ENCODE results near the gene NT5E. TPM values are rescaled to one million over a fixed set of nuclear protein-coding genes. Genes with fewer than 3 reads are reported as not detected.

Gene NT5E
- total RNA-seq, 2 donors from 2014 or later = 8.2 to 31.2 TPM

DNA sequence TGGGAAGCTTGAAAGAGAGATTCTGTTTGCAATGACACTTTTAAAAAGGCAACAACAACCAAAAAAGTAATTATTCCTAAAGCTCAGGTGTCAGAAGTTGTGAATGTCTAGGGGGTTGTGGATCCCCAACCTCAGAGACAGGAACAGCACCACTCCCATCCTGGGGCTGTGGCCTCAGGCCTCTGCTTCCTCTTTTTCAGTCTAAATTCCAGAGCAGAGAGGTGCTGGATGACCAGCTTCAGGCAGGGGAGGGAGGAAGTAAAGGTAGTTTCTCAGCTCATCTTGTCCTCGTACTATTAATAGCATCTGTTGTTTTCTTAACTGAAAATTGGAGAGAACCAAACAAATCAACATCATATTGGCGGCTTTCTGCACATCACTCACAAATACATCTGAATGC lies 8.3 kb downstream of the NT5E start:
- Histone ChIP-seq H3K4me1 (replicated peaks) (no peaks in the 10 kb centered on the region), H3K27ac (no peak overlapping the region), H3K9me3 (no peaks in the 10 kb centered on the region), H3K36me3 (no peaks in the 10 kb centered on the region), H3K4me3 (no peak overlapping the region), H3K27me3 (replicated peaks; ENCODE audit: insufficient read depth) (no peaks in the 10 kb centered on the region)
- no peak for DNase-seq (ENCODE audit: low spot score)
- TF ChIP-seq POLR2A (IDR thresholded peaks at IDR 0.05) (no peak), POLR2AphosphoS5 (IDR thresholded peaks at IDR 0.05) (no peak)
- TF ChIP-seq, protein P1, sequence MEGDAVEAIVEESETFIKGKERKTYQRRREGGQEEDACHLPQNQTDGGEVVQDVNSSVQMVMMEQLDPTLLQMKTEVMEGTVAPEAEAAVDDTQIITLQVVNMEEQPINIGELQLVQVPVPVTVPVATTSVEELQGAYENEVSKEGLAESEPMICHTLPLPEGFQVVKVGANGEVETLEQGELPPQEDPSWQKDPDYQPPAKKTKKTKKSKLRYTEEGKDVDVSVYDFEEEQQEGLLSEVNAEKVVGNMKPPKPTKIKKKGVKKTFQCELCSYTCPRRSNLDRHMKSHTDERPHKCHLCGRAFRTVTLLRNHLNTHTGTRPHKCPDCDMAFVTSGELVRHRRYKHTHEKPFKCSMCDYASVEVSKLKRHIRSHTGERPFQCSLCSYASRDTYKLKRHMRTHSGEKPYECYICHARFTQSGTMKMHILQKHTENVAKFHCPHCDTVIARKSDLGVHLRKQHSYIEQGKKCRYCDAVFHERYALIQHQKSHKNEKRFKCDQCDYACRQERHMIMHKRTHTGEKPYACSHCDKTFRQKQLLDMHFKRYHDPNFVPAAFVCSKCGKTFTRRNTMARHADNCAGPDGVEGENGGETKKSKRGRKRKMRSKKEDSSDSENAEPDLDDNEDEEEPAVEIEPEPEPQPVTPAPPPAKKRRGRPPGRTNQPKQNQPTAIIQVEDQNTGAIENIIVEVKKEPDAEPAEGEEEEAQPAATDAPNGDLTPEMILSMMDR (IDR thresholded peaks at IDR 0.05) = no peak
- intact Hi-C loops (cut with DNase I) = loop anchor here (10.0 kb wide), 2 partner anchors 187 to 217 kb away; partner anchors contain the start of gene SYNCRIP
- WGBS = 27% methylated on average over 2 of the region's 2 CpGs

- TF ChIP-seq, protein P1 (IDR thresholded peaks at IDR 0.05) = no peak
- TF ChIP-seq POLR2AphosphoS5 (IDR thresholded peaks at IDR 0.05) = no peak
- TF ChIP-seq POLR2A (IDR thresholded peaks at IDR 0.05) = no peak
- intact Hi-C loops (cut with DNase I) = loop anchor here (10.0 kb wide), 2 partner anchors 186 to 216 kb away; partner anchors contain the start of gene SYNCRIP
- 55% methylated on average over 3 of the region's 3 CpGs for WGBS
- no peak for DNase-seq (ENCODE audit: low spot score)
- Histone ChIP-seq H3K4me1 (replicated peaks) (no peaks in the 10 kb centered on the region), H3K9me3 (no peaks in the 10 kb centered on the region), H3K4me3 (no peak overlapping the region), H3K36me3 (no peaks in the 10 kb centered on the region), H3K27ac (no peak overlapping the region), H3K27me3 (replicated peaks; ENCODE audit: insufficient read depth) (no peaks in the 10 kb centered on the region)
Measured at GRCh38 chr6:85458782-85459181, 8.9 kb downstream of the NT5E start.

DNA sequence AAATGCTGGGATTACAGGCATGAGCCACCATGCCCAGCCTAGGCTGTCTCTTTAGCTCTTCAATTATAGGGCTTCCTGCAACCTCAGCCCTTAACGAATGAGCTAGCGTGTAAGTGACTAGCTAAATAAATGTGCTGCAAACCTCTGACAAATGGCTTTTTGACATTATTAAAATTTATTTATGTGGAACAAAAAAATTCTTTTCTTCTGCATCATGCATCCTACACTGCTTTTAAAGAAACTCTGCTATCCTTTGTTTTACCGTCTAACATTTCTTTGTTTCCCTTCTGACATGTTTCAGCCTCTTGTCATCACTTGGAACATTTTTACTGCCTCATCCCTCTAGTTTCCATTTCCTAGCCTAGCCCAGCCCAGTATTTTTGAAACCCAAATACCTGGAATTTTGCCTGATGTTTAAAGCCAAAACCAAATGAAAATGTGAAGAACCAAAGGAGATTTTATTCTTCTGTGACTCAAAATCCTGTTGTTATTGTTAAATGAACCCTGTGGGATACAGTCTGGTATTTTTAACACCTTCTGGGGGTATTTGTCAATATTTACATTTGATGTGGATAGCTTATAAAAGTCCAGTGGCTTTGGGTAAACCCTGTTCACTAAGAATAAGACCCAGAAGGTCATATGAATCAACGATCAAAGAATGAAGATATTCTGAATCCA lies 9.5 kb downstream of the NT5E start:
- Histone ChIP-seq H3K9me3 (no peaks in the 10 kb centered on the region), H3K27ac (no peak overlapping the region), H3K27me3 (replicated peaks; ENCODE audit: insufficient read depth) (no peaks in the 10 kb centered on the region), H3K4me1 (replicated peaks) (no peaks in the 10 kb centered on the region), H3K4me3 (no peak overlapping the region), H3K36me3 (no peaks in the 10 kb centered on the region)
- no peak for DNase-seq (ENCODE audit: low spot score)
- intact Hi-C loops (cut with DNase I) = loop anchor here (10.0 kb wide), 2 partner anchors 185 to 215 kb away; partner anchors contain the start of gene SYNCRIP
- 25% methylated on average over 4 of the region's 4 CpGs for WGBS
- TF ChIP-seq POLR2A (IDR thresholded peaks at IDR 0.05) = no peak
- no peak for TF ChIP-seq POLR2AphosphoS5 (IDR thresholded peaks at IDR 0.05)
- TF ChIP-seq, protein P1 (IDR thresholded peaks at IDR 0.05) = no peak

DNA sequence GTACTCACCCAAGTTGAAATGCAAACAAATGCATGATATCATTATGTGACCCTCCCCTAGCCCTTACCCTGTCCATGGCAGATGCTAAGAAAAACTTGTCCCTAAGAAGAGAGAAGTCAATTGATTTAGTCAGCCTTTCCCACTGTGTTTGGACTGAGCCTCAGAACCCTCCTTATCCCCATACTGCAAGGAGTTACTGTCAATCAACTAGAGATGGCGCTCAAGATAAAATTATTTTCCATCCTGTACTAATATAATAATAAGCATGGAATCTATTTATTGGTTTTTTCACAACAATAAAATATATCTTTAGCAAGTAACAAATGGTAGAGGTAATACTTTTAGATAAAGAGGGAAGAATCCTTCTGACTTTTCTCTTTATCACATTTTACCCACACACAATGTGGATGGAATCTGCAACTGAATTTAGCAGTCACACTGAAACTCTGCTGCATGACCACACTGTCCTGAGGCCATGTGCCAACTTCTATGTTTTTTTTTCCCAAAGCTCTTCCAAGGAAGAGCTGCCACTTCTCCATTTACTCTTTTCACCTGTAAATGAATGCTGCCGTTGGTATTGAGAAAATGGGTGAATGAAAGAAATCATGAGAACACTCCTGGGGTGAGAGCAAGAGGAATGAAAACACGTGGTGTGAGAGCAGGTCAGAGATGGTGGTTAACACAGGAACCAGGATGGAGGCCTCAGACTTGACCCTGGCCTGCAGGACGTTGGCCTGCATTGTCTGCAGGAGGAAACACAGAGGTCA lies 10.5 kb downstream of the NT5E start:
- no peak overlapping the region for H3K27ac ChIP-seq
- DNase-seq (ENCODE audit: low spot score) = no peak
- H3K4me1 ChIP-seq (replicated peaks) = no peaks in the 10 kb centered on the region
- H3K4me3 ChIP-seq = no peak overlapping the region
- WGBS = 71% methylated on average over 4 of the region's 4 CpGs
- no peaks in the 10 kb centered on the region for H3K27me3 ChIP-seq (replicated peaks; ENCODE audit: insufficient read depth)
- TF ChIP-seq POLR2A (IDR thresholded peaks at IDR 0.05) = no peak
- TF ChIP-seq POLR2AphosphoS5 (IDR thresholded peaks at IDR 0.05) = no peak
- TF ChIP-seq, protein P1 (IDR thresholded peaks at IDR 0.05) = no peak
- no peaks in the 10 kb centered on the region for H3K9me3 ChIP-seq
- intact Hi-C loops (cut with DNase I) = no loop called here
- H3K36me3 ChIP-seq = no peaks in the 10 kb centered on the region

Data from prostate gland (tissue), 2 donors.